Activated CD8-positive, alpha-beta T cell treated with anti-CD3 and anti-CD28 coated beads for 36 hours (primary cell): ENCODE results near the gene LRRC18. TPM values are rescaled to one million over a fixed set of nuclear protein-coding genes. Genes with fewer than 3 reads are reported as not detected.
A peak's percentile ranks its signal among the peaks of the same experiment; 100 is the strongest.

Source experiments
- ATAC-seq: fragments of 200-7000 bp; cut with Tn5 transposase; one replicate; pipeline ENCODE4 v1.10.0; 2021; ENCODE audit warnings: mild to moderate bottlenecking, moderate library complexity
- CTCF ChIA-PET: fragments of 350-600 bp; sonication (Branson Sonifier 250); formaldehyde crosslinking; loops from one replicate; lab custom pipeline; 2021; ENCODE audit warnings: antibody characterized with exemption; lab: Charles Lee
- POLR2A ChIA-PET: fragments of 350-600 bp; sonication (Branson Sonifier 250); formaldehyde crosslinking; loops from one replicate; lab custom pipeline; 2021; ENCODE audit warnings: antibody characterized with exemption; lab: Charles Lee
- DNase-seq: peaks from one replicate; pipeline ENCODE4 v3.0.0-alpha.2; 2020
- H3K27ac Mint-ChIP-seq: one replicate; pipeline ENCODE4 v1.8.0; 2021; ENCODE audit warnings: mild to moderate bottlenecking, mixed read lengths
- H3K27me3 Mint-ChIP-seq: one replicate; pipeline ENCODE4 v1.8.0; 2021; ENCODE audit warnings: mixed read lengths
- H3K36me3 Mint-ChIP-seq: one replicate; pipeline ENCODE4 v1.8.0; 2021; ENCODE audit warnings: low read depth, mixed read lengths
- H3K4me1 Mint-ChIP-seq: one replicate; pipeline ENCODE4 v1.8.0; 2021; ENCODE audit warnings: low read depth, mixed read lengths
- H3K4me3 Mint-ChIP-seq: one replicate; pipeline ENCODE4 v1.8.0; 2021; ENCODE audit warnings: mild to moderate bottlenecking, moderate library complexity, mixed read lengths
- H3K9me3 Mint-ChIP-seq: one replicate; pipeline ENCODE4 v1.8.0; 2021; ENCODE audit warnings: mixed read lengths
- CTCF ChIP-seq: fragments of 200-600 bp; IDR thresholded peaks from one replicate; pipeline ENCODE4 v1.8.0; 2022; ENCODE audit warnings: antibody characterized with exemption, mild to moderate bottlenecking
- intact Hi-C: fragments of 100-400 bp; cut with micrococcal nuclease; formaldehyde crosslinking; loops from one replicate; pipeline ENCODE4 v1.10.0; 2022
- total RNA-seq, 2 experiments: library from RNA; stranded (reverse); gene quantifications; one replicate each; pipeline ENCODE4 v1.2.3, GENCODE V29; 2021

LRRC18 gene
- total RNA-seq, 2 experiments from 2014 or later, result not detected

GRCh38 chr10:48981310-48981907 is 41.8 kb upstream of the LRRC18 start:
- Mint-ChIP-seq H3K4me1 (no peaks in the 10 kb centered on the region), H3K36me3 (no peaks in the 10 kb centered on the region), H3K27me3 (no peaks in the 10 kb centered on the region), H3K4me3 (no peak overlapping the region), H3K27ac (no peak overlapping the region), H3K9me3 (no peaks in the 10 kb centered on the region)
- TF ChIP-seq CTCF, result peak; percentile 85
- peak; percentile 49 for ATAC-seq
- POLR2A ChIA-PET, result no interaction called here
- DNase-seq, result peak; percentile 50
- CTCF ChIA-PET, result interaction anchor here (0.6 to 1.1 kb wide), 5 partner anchors 28 to 105 kb away, joined by 3 to 5 read pairs (median 3); no protein-coding TSS in a partner anchor
- intact Hi-C loops, result loop anchor here (5.0 to 10.0 kb wide), 2 partner anchors 181 to 533 kb away; no protein-coding TSS in a partner anchor

- no peaks in the 10 kb centered on the region for H3K36me3 Mint-ChIP-seq
- DNase-seq (no peak), ATAC-seq (no peak)
- no peaks in the 10 kb centered on the region for H3K27me3 Mint-ChIP-seq
- ChIA-PET POLR2A (no interaction called here), CTCF (no interaction called here)
- no peaks in the 10 kb centered on the region for H3K4me1 Mint-ChIP-seq
- intact Hi-C loops, result no loop called here
- no peaks in the 10 kb centered on the region for H3K9me3 Mint-ChIP-seq
- no peak overlapping the region for H3K27ac Mint-ChIP-seq
- TF ChIP-seq CTCF, result no peak
- no peak overlapping the region for H3K4me3 Mint-ChIP-seq
These were observed 38.7 kb upstream of the LRRC18 start for GRCh38 chr10:48978318-48978717.

GRCh38 chr10:48976196-48976595 is 36.6 kb upstream of the LRRC18 start:
- DNase-seq (peak; percentile 6), ATAC-seq (no peak)
- Mint-ChIP-seq H3K4me1 (no peaks in the 10 kb centered on the region), H3K36me3 (no peaks in the 10 kb centered on the region), H3K27ac (no peak overlapping the region), H3K4me3 (no peak overlapping the region), H3K27me3 (no peaks in the 10 kb centered on the region), H3K9me3 (no peaks in the 10 kb centered on the region)
- TF ChIP-seq CTCF, result no peak
- CTCF ChIA-PET, result no interaction called here
- intact Hi-C loops, result no loop called here
- POLR2A ChIA-PET, result no interaction called here

- Mint-ChIP-seq H3K9me3 (no peaks in the 10 kb centered on the region), H3K36me3 (no peaks in the 10 kb centered on the region), H3K27me3 (no peaks in the 10 kb centered on the region), H3K27ac (no peak overlapping the region), H3K4me3 (no peak overlapping the region), H3K4me1 (no peaks in the 10 kb centered on the region)
- CTCF ChIA-PET, result no interaction called here
- DNase-seq (no peak), ATAC-seq (no peak)
- intact Hi-C loops, result no loop called here
- TF ChIP-seq CTCF, result no peak
- POLR2A ChIA-PET, result no interaction called here
These were observed 35.0 kb upstream of the LRRC18 start for GRCh38 chr10:48974510-48975156.

GRCh38 chr10:48973065-48973464 is 33.4 kb upstream of the LRRC18 start:
- no peak overlapping the region for H3K4me3 Mint-ChIP-seq
- no peaks in the 10 kb centered on the region for H3K27me3 Mint-ChIP-seq
- H3K36me3 Mint-ChIP-seq, result no peaks in the 10 kb centered on the region
- intact Hi-C loops, result no loop called here
- H3K27ac Mint-ChIP-seq, result no peak overlapping the region
- ChIA-PET CTCF (no interaction called here), POLR2A (no interaction called here)
- no peaks in the 10 kb centered on the region for H3K9me3 Mint-ChIP-seq
- DNase-seq, result no peak
- H3K4me1 Mint-ChIP-seq, result no peaks in the 10 kb centered on the region
- TF ChIP-seq CTCF, result no peak
- no peak for ATAC-seq
